GM18907 (cell line): ENCODE results near the gene TNXB.

Source experiments
- ATAC-seq: cut with Tn5 transposase; IDR thresholded peaks from one replicate; pipeline ENCODE4 v1.9.1; 2021; ENCODE audit warnings: mild to moderate bottlenecking, moderate library complexity; ENCODE audit not compliant: unreplicated experiment

The TNXB gene, protein sequence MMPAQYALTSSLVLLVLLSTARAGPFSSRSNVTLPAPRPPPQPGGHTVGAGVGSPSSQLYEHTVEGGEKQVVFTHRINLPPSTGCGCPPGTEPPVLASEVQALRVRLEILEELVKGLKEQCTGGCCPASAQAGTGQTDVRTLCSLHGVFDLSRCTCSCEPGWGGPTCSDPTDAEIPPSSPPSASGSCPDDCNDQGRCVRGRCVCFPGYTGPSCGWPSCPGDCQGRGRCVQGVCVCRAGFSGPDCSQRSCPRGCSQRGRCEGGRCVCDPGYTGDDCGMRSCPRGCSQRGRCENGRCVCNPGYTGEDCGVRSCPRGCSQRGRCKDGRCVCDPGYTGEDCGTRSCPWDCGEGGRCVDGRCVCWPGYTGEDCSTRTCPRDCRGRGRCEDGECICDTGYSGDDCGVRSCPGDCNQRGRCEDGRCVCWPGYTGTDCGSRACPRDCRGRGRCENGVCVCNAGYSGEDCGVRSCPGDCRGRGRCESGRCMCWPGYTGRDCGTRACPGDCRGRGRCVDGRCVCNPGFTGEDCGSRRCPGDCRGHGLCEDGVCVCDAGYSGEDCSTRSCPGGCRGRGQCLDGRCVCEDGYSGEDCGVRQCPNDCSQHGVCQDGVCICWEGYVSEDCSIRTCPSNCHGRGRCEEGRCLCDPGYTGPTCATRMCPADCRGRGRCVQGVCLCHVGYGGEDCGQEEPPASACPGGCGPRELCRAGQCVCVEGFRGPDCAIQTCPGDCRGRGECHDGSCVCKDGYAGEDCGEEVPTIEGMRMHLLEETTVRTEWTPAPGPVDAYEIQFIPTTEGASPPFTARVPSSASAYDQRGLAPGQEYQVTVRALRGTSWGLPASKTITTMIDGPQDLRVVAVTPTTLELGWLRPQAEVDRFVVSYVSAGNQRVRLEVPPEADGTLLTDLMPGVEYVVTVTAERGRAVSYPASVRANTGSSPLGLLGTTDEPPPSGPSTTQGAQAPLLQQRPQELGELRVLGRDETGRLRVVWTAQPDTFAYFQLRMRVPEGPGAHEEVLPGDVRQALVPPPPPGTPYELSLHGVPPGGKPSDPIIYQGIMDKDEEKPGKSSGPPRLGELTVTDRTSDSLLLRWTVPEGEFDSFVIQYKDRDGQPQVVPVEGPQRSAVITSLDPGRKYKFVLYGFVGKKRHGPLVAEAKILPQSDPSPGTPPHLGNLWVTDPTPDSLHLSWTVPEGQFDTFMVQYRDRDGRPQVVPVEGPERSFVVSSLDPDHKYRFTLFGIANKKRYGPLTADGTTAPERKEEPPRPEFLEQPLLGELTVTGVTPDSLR (N-terminal part only)

DNA sequence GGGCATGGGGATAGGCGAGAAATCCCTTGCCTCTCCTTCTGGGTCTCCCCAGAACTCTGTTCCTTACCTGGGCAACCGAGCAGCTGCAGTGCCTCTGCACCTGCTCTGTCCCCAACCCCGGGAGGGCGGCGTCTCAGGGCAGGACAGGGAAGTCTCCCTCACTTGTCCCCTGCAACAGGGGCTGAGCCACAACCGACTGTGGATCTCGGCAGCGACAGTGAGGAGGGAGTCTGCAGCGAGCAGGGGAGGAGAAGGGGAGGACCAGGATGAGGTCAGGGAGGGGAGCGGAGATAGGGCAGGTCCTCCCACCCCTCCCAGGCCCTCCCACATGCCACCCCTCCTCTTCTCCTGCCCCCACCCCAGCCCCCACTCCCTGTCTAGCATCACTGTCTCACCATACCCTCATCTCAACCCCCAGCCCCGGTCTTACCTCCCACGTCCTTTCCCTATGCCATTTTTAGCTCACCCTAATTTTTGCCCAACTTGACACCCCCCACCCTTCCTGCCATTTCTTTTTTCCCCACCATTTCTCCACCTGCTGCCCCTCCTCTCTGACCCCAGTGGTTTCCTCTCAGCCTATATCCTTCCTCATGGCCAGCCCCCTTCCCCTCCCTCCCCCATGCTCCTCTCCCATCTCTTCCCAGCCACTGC lies at the start of gene TNXB:
TNXB (minus strand) TSS at position 225 of the 651 bp plus-strand sequence. CDS start 11,140 bp downstream, outside the sequence.
- no peak for ATAC-seq

DNA sequence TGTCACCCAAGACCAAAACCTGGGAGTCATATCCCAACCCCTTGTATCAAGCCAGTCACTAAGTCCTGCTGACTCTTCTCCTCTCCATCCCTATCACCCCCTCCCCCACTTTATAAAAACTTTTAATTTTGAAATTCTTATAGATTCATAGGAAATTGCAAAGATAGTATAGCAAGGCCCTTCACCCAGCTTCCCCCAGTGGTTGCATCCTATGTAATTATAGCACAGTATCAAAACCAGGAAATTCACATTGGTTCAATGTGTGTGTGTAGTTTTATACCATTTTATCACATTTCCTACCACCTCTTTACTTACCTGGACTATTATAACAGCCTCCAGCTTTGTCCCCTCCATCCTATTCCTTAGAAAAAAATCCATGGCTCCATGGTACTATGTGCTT lies 48.9 kb upstream of the TNXB start:
- ATAC-seq, result no peak

DNA sequence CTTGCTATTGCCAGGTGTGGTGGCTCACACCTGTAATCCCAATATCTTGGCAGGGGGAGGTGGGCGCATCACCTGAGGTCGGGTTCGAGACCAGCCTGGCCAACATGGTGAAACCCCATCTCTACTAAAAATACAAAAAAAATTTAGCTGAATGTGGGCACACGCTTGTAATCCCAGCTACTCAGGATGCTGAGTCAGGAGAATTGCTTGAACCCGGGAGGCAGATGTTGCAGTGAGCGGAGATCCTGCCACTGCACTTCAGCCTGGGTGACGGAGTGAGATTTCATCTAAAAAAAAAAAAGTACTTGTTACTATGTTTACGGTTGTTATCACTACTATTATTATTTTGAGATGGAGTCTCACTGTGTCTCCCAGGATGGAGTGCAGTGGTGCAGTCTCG lies 47.8 kb upstream of the TNXB start:
- no peak for ATAC-seq

DNA sequence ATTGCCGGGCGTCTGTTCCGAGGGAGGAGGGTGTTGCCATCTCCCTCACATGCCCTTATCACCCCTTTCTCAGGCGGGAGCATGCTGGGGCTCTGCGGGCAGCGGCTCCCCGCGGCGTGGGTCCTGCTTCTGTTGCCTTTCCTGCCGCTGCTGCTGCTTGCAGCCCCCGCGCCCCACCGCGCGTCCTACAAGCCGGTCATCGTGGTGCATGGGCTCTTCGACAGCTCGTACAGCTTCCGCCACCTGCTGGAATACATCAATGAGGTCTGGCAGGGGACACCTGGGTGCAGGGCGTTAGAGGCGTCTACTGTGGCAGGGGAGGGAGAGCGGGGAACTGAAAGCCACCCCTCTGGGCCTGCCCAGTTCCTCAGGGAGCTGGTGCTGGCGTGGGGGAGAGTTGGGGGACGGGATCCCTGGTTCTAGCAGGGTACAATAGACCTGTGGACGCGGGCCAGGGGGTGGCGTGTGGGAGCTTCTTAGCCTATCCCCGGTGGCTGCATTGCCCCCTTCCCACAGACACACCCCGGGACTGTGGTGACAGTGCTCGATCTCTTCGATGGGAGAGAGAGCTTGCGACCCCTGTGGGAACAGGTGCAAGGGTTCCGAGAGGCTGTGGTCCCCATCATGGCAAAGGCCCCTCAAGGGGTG lies 45.5 kb upstream of the TNXB start:
- peak; percentile 56 for ATAC-seq

DNA sequence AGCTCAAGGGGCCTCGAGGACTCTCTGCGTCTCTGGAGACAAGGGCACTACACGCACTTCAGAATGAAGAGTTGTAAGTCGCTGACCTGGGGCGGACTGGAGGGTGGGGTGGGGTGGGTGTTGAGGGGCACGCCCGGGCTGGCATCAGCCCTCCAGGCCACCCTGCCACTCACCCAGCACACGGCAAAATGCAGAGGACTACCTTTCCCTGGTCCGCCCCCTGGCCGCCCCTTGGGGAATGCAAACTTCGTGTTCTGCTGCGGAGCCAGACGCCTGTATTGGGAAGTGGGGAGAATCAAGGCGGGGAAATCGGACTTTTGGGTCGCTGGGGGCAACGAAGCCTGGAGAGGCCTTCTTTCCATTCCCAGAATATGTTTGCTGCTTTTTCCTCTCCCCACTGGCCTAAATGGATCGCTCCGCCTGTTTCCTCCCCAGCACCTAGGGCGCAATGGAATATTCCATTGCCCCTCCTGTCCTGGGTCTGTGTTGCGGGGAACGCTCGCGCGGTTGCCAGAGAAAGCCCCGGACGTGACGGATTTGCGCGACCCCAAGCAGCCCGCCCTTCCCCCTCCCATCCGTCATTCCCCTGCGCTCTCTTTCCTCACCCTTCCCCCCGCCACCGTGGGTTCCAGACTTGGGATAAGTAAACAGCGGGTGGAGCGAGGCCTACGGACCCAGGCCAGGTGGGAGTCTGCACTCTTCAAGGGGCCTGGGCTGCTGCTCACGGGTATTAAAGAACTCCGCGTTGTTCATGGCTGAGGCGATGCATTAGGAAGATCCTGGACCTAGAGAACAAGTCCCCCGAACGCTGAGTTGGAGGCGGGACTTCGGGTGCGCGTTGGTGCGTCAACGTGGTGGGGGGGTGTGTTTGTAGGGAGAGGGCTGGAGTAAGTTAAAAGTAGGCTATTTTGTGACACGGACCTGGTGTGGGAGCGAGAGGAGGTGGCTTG lies 44.7 kb upstream of the TNXB start, which contains the start of gene PPT2:
PPT2 (plus strand) TSS at position 578 of the 950 bp plus-strand sequence. CDS start 454 bp downstream, outside the sequence.
- peak; percentile 41 for ATAC-seq

DNA sequence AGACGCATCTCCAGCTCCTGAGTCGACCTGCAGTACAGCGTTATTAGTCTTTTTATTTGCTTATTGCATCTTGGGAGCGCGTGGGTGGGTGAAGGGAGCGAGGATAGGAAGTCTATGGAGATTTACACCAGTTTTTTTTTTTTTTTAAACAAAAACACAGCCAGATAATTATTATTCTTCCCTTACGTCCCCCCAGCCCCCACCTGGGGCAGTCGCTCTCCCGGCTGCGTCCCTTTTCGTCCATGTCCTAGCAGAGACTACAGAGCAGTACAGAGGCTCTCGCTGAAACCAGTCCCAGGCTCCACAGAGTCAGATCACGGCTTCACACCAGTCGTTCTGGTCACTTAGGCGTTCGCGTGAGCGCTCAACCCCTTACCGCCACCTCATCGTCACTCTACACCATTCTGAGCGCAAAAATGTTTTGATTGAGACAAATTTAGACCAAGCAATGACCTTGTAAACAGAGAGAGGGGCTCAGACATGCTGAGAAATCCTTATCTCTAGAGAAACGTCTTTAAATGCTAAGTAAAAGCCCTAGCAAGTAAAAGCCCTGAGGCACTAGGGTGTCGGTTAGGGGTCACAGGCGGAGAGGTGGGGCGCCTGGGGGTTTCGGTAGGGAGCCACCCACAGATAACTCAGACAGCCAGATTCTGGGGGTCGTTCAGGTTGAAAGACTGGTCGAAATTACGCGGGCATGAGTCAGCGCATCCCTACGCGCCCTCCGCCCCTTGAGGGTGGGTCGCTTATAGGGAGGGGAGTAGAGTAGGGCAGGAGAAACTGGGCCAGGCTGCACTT lies 43.8 kb upstream of the TNXB start:
- no peak for ATAC-seq

DNA sequence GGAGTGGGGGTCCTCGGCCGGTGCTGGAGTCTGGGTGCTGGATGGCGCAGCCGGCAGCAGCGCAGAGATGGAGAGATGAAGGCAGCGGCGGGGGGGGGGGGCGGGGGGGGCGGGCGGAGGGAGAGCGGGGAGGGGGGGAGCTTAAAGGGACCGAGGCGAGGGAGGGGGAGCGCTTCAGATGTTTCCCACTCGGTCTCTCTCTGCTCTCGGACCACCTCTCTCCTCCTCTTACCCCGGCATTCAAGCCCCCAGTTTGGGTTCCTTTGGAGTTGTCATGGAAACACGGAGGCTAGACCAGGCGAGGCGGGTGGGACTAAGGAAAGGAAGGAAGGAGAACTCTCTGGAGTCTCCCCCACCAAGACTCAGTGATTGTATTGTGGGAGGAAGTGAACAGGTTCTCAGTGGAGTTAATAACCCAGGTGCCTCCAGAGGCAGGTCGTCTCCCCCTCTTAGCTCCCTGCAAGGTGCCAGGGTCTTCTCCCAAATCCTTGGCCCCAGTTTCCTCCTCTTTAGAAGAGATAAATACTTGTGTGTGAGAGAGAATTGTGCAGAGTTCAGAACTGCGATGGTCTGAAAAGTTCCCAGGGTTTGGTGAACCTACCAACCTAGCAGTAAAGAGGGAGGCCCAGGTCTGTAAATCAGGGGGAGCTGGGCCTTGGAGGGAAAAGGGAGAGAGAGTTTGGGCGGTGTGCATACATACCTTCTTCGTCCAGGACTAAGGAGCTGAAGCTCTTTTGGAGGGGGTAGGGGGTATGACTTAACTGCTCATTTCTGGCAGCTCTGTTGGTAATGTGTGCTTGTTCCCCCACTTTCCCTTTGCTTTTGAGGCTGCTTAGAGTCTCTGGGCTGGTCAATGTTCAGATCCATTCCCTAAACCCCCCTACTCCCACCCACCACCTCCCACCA lies 43.0 kb upstream of the TNXB start, which contains the start of gene PRRT1:
PRRT1 (minus strand) TSS at position 77 of the 906 bp plus-strand sequence. CDS start 112 bp downstream, outside the sequence.
- no peak for ATAC-seq

DNA sequence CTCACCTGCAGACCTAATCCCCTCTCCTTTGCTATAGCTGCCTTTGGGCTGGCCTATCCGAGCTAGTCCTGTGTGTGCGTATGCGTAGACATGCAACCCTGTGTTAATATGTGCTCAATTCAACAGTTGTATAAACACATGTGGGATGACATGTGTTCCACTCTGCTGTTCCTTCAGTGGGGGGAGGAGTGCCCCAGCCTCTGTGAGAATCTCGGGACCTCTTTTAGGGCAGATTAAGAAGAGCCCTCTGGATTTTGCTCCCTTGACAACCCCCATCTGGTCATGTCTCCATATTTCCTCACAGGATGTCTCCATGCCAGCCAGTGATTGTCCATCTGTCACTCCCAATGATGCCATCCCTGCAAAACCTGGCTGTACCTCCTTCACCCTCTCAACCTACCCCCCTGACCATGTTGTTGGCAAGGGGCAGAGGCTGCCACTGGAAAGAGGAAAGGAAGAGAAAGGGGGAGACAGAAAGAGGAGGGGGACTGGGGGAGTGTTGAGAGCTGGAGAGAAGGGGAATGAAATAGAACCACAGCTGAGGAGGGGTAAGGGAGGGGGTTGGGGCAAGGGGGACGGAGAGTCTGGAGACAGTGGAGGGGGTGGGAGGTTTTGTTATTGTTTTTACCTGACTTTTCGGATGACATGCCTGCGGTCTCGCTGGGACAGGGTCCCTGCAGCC lies 42.2 kb upstream of the TNXB start:
- no peak for ATAC-seq

DNA sequence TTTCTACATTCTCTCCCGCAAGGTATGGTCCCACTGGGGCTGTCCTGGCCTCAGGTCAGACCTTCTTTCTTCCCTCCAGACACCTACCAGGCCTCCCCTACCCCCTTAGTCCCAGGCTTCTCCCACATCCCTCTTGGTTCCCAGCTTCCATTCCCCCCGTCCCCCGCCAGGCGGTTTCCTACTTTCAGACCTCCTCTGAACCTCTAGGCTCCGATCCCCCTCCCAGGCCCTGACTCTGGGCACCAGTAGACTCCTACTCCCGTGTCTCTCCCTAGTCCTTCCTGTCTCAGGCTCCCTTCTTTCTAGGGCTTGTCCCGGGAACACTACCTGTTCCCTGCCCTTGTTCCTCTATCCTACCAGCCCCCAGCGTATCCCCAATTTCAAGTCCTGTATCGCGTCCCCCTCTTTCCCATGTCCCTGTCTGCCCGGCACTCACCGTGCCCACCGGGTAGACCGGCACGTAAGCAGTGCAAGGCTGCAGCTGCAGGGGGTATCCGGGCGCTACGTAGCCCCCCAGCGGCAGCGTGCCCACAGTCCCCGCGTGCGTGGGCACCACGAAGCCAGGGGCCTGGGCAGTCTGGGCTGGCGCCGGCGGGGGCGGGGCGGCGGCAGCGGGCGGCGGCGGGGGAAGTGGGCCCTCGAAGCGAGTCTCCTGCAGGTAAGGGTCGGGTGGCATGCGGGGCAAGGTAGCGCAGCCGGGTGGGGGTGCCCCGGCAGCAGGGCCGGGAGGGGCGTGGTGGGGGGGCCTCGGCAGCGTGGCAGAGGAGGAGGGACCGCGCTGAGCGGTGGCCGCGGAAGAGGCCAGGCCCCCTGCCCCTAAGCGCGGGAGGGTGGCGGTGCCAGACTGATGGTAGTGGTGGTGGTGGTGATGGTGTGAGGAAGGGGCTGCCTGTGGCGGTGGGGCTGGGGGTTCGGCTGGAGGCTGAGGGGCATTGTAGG lies 41.1 kb upstream of the TNXB start:
- ATAC-seq, result no peak

DNA sequence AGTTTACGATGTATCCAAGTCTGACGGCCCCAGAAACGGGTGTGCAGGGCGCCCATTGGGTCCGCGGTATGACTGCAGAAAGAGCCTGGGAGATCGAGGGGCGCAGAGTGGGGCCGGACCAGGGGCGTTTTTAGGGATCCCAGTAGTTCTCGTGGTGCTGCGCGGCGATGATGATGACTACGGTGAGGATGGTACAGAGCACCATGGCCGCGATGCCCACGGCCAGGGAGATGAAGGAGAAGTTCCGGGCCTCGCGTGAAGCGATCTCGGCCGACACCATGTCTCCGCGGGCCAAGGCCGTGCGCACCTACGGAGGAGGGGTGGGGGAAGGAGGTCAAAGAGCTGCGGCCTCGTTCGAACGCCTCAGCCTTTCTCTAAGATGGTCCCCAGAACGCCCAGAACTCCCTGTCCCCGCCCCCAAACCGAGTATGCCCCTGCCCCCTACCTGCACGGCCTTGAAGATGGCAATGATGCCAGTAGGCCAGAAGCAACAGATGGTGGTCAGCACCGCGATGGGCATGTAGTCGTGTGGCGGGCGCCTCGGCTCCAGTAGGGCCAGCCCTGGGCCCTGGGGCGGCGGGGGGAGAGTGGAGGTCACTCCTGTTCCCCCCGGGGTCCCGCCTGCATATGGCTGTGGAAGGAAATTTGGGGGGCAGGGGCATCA lies 40.1 kb upstream of the TNXB start:
- no peak for ATAC-seq

DNA sequence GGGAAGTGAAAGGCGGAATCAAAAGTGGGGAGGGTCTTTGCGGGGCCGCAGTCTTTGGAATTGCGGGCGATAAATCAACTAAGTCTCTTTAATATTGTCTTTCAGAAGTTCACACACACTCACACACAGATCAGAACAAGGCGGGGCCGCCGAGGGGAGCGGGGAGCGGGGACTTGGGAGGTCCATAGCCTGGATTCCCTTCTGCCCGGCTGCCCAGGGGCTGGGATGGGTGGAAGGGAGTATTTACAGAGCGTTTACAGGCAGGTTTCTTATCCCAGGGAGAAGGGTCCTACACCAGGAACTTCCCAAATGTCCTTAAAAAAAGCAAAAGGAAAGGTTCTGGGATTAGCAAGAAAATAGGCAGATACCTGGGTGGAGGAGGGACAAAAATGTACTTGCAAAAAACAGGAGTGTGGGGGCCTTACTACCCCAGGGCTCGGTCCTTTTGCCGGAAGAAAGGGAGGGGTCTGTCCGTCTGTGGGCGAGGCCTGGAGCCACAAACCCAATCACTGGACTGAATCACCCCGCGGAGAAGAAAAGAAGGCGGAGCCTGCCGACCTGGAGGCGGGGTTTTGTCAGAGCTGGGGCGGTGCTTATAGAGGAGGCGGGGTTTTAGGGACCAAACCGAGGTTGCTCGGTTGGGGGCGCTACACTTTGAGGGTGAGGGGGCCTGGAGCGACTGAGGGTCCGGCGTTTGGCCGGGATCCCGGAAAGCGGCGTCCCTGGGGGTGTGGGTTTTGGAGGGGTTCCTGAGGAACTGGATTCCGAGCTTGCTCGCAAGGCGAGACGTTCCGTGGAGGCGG lies 39.4 kb upstream of the TNXB start:
- ATAC-seq, result no peak

DNA sequence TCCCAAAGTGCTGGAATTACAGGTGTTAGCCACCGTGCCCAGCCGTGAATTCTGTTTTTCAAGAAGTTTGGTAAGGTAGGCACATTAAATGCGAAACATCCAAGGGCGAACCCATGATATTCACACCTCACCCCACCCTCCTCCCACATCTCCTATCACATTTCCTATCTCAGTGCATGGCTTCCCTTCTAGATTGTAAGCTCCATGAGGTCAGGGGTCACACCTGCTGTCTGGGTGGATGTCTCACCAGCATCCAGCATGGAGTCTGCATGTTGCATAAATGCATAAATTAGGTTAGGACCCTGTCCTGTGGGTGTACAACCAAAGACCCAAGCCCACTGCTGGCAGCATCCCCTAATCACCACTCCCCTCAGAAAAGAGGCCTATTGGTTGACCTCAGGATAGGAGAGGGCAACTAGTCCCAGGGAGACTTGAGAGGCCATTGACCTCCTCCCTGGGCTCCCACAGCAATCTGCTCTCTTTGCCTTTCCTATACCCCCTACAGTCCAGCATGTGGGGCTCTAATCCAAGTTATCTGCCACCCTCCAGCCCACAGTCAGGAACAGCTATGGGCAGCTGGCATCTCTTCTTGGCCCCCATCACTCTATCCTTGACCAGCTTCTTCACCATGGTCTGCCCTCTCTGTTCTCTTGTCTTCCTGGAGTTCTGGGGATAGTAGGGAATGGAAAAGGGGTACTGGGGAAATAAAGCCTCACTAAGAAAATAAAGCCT lies 38.4 kb upstream of the TNXB start:
- no peak for ATAC-seq

DNA sequence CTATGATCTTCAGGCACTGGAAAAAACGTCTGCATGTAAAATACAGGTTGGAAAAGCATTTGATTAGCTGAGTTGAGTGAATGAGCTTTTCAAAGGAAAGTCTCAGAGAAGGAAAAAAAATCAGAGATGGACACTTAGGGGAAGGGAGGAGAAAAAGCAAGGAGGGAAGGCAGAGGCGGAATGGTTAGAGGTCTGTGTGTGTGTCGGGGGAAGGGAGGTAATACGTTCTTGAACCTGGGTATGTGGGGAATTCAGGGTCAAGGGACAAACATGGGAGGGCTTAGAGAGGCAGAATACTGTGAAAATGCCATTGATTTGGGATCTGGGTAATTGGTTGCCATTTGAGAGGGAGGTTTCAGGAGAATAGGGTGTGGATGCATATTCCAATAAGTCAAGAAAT lies 37.5 kb upstream of the TNXB start:
- ATAC-seq, result no peak
